Neuron (in vitro differentiated cells): ENCODE results near the gene PROC.

Experiments
- H2AFZ ChIP-seq: one replicate; pipeline ENCODE4 v1.6.1; 2013; ENCODE audit warnings: low read depth, mild to moderate bottlenecking, inconsistent platforms, low read length, moderate library complexity
- H3K27me3 ChIP-seq: one replicate; pipeline ENCODE4 v1.6.1; 2013; ENCODE audit warnings: low read length; ENCODE audit not compliant: insufficient read depth
- H3K36me3 ChIP-seq: one replicate; pipeline ENCODE4 v1.6.1; 2013; ENCODE audit warnings: low read length; ENCODE audit not compliant: insufficient read depth
- H3K4me1 ChIP-seq: one replicate; pipeline ENCODE4 v1.6.1; 2013; ENCODE audit warnings: low read length; ENCODE audit not compliant: insufficient read depth
- H3K4me3 ChIP-seq: 2 replicates; pipeline ENCODE4 v1.5.1; 2013; ENCODE audit warnings: mild to moderate bottlenecking, low read length, moderate library complexity
- H3K9me3 ChIP-seq: one replicate; pipeline ENCODE4 v1.6.1; 2013; ENCODE audit warnings: low read length

PROC gene

DNA sequence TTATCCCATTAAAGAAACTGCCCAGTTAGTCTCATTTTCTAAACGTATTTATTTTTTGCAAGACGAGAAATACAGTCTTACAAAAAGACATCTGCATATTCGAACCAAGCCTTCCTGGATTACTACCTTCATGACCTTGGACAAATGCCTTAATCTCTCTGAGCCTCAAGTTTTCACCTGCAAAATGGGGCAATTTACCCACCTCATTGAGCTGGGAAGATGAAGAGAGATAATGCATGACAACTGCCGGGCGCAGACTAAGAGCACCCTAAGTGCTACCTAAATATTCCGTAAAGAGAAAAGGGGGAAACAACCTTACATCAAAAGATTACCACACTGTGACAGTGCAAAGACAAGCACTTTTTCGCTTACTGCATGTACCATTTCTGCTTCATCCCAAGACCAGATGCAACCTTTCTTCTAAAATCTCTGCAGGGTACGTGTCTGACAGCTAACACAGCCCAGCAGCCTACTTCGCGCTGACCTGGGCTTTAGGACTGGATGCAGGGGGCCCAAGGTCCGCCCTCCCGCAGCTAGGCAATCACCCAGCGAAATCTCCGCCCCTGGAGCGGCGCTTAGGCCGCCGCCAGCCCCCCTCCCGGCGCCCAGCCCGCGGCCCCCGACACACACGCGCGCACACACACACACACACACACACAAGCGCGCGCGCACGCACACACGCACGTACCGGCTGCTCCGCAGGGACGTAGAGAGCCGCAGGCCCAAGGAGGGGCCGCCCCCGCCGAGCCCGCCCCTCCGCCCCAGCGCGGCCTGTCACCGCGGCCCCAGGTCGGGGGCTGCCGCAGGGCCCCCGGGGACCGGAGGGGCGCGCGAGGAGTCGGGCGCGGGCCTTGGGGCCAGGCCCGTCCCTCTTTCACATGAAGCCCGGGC lies 31.2 kb upstream of the PROC start:
- peak overlapping the region; percentile 94 for H2AFZ ChIP-seq
- no peaks in the 10 kb centered on the region for H3K27me3 ChIP-seq
- peaks cover under 1% of the 10 kb centered on the region for H3K36me3 ChIP-seq
- peak overlapping the region; percentile 59 for H3K4me3 ChIP-seq
- peaks cover 20% of the 10 kb centered on the region for H3K4me1 ChIP-seq
- H3K9me3 ChIP-seq = no peaks in the 10 kb centered on the region

GRCh38 chr2:127387655-127388422 lies 30.4 kb upstream of the PROC start, which contains the start of gene MAP3K2:
TSS of gene MAP3K2 (minus strand) at chr2:127387975. CDS start at chr2:127343129, 44,846 bp downstream.
- Histone ChIP-seq H3K27me3 (no peaks in the 10 kb centered on the region), H3K4me1 (peaks cover 20% of the 10 kb centered on the region), H3K4me3 (peak within 1 kb of the TSS; percentile 59), H2AFZ (peak within 1 kb of the TSS; percentile 94), H3K9me3 (no peaks in the 10 kb centered on the region), H3K36me3 (no peaks in the 10 kb centered on the region)

DNA sequence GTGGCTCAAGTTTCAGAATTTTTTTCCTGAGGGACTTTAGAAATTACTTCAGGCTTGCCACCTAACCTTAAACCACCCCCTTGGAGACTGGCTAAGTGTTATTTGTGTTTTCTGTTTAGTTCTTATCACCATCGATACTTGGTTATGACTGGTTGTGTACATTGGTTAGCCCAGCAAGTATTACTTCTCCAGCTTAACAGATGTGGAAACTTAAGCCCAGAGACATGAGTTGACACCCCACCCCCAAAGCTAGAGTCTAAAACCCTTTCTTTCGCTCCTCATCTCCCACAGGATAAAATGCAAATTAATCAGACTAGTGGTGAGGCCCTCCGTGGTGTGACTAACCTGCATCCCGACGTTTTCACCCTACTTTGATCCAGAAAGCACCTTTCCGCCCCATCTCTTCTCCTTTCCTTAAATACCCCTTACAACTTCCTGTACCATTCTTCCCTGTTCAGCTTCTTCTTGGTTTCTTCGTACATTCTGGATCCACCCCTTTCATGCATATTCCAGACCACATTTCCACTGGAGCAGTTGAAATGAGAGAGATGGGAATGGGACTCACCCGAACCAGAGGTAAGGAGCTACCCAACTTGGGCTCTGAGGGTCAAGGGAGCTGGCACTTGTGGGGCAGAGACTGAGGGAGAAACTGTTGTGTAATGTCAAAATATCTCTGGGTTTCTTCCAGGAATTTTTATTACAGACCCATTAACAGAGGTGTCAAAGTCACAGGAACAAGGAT lies 29.6 kb upstream of the PROC start:
- Histone ChIP-seq H3K4me1 (peaks cover 20% of the 10 kb centered on the region), H3K27me3 (no peaks in the 10 kb centered on the region), H3K9me3 (no peaks in the 10 kb centered on the region), H3K36me3 (no peaks in the 10 kb centered on the region), H3K4me3 (peak overlapping the region; percentile 59), H2AFZ (peak overlapping the region; percentile 60)

- H3K36me3 ChIP-seq = no peaks in the 10 kb centered on the region
- no peak overlapping the region for H3K4me3 ChIP-seq
- no peaks in the 10 kb centered on the region for H3K27me3 ChIP-seq
- H3K4me1 ChIP-seq = peaks cover 20% of the 10 kb centered on the region
- no peak overlapping the region for H2AFZ ChIP-seq
- no peaks in the 10 kb centered on the region for H3K9me3 ChIP-seq
Measured at GRCh38 chr2:127389778-127390435, 28.3 kb upstream of the PROC start.

DNA sequence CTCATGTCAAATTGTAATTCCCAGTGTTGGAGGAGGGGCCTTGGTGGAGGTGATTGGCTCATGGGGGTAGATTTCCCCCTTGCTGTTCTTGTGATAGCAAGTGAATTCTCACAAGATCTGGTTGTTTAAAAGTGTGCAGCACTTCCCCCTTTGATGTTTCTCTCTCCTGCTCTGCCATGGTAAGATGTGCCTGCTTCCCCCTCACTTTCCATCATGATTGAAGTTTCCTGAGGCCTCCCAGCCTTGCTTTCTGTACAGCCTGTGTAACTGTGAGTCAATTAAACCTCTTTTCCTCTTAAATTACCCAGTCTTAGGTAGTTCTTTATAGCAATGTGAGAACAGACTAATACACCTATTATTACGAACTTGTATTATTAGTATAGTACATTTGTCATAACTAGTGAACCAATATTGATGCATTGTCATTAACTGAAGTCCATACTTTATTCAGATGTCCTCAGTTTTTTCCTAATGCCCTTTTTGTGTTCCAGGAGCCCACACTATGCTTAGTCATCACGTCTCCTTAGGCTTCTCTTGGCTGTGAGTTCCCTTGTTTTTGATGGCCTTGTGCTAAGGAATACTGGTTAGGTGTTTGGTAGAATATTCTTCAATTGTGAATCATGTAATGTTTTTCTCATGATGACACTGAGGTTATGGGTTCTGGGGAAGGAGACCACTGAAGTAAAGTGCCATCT lies 25.9 kb upstream of the PROC start:
- peaks cover 7% of the 10 kb centered on the region for H3K4me1 ChIP-seq
- no peaks in the 10 kb centered on the region for H3K36me3 ChIP-seq
- H3K9me3 ChIP-seq = no peaks in the 10 kb centered on the region
- H2AFZ ChIP-seq = no peak overlapping the region
- no peak overlapping the region for H3K4me3 ChIP-seq
- H3K27me3 ChIP-seq = no peaks in the 10 kb centered on the region

DNA sequence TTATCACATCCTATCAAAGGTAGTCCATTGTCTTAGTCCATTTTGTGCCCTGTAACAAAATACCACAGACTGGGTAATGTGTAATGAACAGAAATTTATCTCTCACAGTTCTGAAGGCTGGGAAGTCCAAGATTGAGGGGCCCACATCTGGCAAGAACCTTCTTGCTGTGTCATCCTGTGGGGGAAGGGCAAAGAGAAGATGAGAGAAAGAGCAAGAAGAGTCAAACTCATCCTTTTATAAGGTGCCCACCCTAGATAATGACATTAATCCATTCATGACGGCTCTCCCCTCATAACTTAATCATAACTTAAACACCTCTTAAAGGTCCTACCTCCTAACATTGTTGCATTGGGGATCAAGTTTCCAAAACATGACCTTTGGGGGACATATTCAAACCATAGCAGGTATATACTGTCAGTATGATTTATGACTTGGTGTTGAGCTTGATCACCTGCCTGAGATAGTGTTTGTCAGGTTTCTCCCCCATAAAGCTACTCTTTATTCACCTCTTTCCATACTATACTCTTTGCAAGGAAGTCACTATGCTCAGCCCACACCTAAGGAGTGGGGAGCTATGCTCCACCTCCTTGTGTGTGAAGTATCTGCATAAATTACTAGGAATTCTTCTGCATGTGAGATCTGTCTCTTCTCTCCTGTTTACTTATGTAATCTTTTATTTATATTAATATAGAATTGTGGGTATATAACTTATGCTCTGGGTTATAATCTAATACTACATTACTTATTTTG lies 25.2 kb upstream of the PROC start:
- Histone ChIP-seq H3K4me1 (peaks cover 7% of the 10 kb centered on the region), H2AFZ (no peak overlapping the region), H3K36me3 (no peaks in the 10 kb centered on the region), H3K4me3 (no peak overlapping the region), H3K9me3 (no peaks in the 10 kb centered on the region), H3K27me3 (no peaks in the 10 kb centered on the region)

- no peak overlapping the region for H3K4me3 ChIP-seq
- no peaks in the 10 kb centered on the region for H3K4me1 ChIP-seq
- H3K36me3 ChIP-seq = no peaks in the 10 kb centered on the region
- H3K27me3 ChIP-seq = no peaks in the 10 kb centered on the region
- no peak overlapping the region for H2AFZ ChIP-seq
- H3K9me3 ChIP-seq = no peaks in the 10 kb centered on the region
Measured at GRCh38 chr2:127394492-127394891, 23.7 kb upstream of the PROC start.

DNA sequence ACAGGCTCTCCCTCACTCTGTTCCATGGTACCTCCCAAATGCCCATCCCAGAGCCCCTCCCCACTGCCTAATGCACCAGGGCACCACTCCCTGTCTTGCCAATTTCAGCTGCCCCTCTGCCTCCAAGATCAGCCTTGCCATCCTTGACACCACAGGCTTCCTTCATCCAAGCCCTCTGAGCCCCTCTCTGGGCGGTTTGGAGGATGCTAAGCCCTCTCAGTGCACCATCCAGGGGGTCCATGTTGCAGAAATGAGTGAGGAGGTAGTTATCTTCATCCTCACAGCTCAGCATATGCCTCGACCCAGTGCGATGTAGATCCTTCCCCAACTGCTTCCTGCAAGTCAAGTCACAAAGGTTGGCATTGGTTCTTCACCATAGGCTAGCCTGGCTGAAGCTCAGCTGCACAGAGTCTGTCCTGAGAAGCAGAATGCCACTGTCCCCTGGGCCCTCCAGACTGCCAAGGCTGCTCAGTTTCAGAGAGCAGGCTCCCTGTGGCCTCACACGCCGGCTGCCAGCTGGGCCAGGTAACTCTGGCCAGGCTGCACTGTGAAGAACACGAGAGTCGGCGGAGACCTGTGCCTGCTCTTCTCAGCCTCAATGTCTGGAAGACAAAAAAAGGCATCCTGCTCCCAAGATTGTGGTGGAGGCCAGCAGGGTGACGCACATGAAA lies 20.5 kb upstream of the PROC start:
- Histone ChIP-seq H3K27me3 (no peaks in the 10 kb centered on the region), H3K9me3 (no peaks in the 10 kb centered on the region), H2AFZ (no peak overlapping the region), H3K4me3 (no peak overlapping the region), H3K4me1 (no peaks in the 10 kb centered on the region), H3K36me3 (no peaks in the 10 kb centered on the region)

- Histone ChIP-seq H3K27me3 (no peaks in the 10 kb centered on the region), H3K9me3 (no peaks in the 10 kb centered on the region)
Measured at GRCh38 chr2:127398239-127398590, 20.0 kb upstream of the PROC start.

DNA sequence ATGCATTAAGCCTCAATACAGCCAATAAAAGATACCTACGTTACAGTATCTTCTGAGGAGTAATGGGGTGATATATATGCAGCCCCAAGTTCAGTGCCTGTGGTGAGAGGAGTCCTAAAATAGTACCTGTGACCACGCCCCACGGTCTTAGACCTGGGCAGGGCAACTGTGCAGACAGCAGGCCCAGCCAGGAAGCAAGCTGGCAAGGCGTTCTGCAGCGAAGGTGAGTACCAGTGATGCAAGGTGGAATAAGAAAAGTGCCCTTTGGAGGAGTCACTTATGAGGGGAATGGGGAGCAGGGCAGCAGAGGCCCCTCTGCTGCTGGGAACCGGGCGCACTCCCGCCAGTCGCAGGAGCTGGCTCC lies 17.7 kb upstream of the PROC start:
- Histone ChIP-seq H3K4me1 (no peaks in the 10 kb centered on the region), H3K4me3 (no peak overlapping the region), H3K36me3 (no peaks in the 10 kb centered on the region), H3K27me3 (peaks cover 3% of the 10 kb centered on the region), H3K9me3 (no peaks in the 10 kb centered on the region), H2AFZ (no peak overlapping the region)

More at GRCh38 chr2:127398239-127398590, 20.0 kb upstream of the PROC start:
- Histone ChIP-seq H3K36me3 (no peaks in the 10 kb centered on the region), H2AFZ (no peak overlapping the region), H3K4me1 (no peaks in the 10 kb centered on the region), H3K4me3 (no peak overlapping the region)

GRCh38 chr2:127400897-127401756 lies 17.1 kb upstream of the PROC start:
- Histone ChIP-seq H2AFZ (no peak overlapping the region), H3K27me3 (peaks cover 3% of the 10 kb centered on the region), H3K36me3 (no peaks in the 10 kb centered on the region), H3K9me3 (no peaks in the 10 kb centered on the region), H3K4me3 (no peak overlapping the region), H3K4me1 (no peaks in the 10 kb centered on the region)
